ENCODE measurements around the gene TMEM108.

DNA sequence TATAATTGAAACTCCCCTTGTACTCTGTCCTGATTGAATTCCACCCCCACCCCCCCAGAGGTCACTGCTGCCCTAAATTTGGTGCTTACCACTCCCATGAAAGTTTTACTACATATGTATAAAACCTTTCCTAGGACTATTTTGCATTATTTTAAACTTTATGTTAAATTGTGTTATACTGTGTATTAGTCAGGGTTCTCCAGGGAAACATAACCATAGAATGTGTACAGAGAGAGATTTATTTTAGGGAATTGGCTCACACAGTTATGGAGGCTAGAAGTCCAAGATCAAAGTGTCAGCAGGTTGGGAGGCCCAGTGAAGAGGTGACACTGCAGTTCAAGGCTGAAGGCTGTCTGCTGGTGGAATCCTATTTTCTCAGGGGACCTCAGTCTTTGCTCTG is 390.9 kb downstream of the TMEM108 start:
- TF ChIP-seq, protein P1, sequence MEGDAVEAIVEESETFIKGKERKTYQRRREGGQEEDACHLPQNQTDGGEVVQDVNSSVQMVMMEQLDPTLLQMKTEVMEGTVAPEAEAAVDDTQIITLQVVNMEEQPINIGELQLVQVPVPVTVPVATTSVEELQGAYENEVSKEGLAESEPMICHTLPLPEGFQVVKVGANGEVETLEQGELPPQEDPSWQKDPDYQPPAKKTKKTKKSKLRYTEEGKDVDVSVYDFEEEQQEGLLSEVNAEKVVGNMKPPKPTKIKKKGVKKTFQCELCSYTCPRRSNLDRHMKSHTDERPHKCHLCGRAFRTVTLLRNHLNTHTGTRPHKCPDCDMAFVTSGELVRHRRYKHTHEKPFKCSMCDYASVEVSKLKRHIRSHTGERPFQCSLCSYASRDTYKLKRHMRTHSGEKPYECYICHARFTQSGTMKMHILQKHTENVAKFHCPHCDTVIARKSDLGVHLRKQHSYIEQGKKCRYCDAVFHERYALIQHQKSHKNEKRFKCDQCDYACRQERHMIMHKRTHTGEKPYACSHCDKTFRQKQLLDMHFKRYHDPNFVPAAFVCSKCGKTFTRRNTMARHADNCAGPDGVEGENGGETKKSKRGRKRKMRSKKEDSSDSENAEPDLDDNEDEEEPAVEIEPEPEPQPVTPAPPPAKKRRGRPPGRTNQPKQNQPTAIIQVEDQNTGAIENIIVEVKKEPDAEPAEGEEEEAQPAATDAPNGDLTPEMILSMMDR (IDR thresholded peaks at IDR 0.05) = no peak
- TF ChIP-seq POLR2A (IDR thresholded peaks at IDR 0.05) = no peak
